Adrenal gland (tissue), 5 donors: Measurements from ENCODE around the gene KHK.

Source experiments
- CTCF ChIP-seq, 6 experiments: fragments of 450-650 bp in 4 of 6; fragments of 200-600 bp in 2 of 6; sonication (generic) in 1 of 6; IDR thresholded peaks; 1 replicate in 5 of 6; 2 replicates in 1 of 6; pipeline versions ENCODE4 v1.5.1 to v1.8.0; 2016 to 2021; ENCODE audit warnings: antibody characterized with exemption in 6 of 6, mild to moderate bottlenecking in 2 of 6, moderate library complexity in 1 of 6
- POLR2A ChIP-seq, 2 donors: fragments of 450-650 bp; IDR thresholded peaks; one replicate each; pipeline ENCODE4 v1.6.1; 2017; ENCODE audit warnings: antibody characterized with exemption in 2 of 2, mild to moderate bottlenecking in 2 of 2, moderate library complexity in 1 of 2
- donor health status: DM: no; HTN: no; CAD: no.

DNA sequence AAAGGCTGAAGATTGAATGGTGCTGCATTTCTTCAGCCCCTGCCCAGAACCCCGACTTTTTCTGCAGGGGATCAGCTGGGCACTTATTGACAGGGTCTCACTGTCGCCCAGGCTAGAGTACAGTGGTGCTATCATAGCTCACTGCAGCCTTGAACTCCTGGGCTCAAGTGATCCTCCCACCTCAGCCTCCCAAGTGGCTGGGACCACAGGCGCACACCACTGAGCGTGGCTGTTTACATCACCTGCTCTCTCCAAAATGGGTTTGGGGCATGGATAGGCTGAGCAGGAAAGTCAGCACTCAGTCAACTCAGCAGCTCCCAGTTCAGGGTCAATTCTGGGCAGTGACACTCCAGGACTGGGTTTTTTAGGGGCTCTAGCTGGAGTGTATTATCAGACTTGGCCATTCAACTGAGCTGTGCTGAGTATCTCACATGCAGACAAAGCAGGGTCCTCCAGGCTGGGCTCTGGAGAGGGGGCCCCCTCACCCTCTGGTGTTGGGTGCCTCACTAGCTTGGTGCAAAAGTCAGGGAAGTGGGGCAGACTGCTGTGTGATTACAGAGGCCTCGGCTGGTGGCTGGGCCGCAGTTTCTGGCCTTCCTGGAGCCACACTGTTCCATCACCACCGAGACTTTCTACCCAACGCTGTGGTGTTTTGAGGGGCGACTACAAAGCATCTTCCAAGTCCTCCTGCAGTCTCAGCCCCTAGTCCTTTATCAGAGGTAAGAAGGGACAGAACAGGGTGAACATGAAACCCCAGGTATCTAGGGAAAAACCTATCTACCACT, 41.5 kb downstream of the KHK start:
- TF ChIP-seq CTCF (IDR thresholded peaks at IDR 0.05): no peak
- no peak for TF ChIP-seq POLR2A (IDR thresholded peaks at IDR 0.05)
